Muscle layer of duodenum (tissue), 2 donors: ENCODE measurements around the gene TIAM2.
"Not testable (repeated sequence)": the region's sequence is repeated elsewhere in the genome, so short reads cannot be mapped to it uniquely, and the experiment has no call there.

Experiments used
- H3K27ac ChIP-seq: one replicate; pipeline ENCODE4 v1.7.0; 2013; ENCODE audit warnings: mild to moderate bottlenecking, low read length
- H3K27me3 ChIP-seq: one replicate; pipeline ENCODE4 v1.7.0; 2013; ENCODE audit warnings: low read depth, mild to moderate bottlenecking, control low read depth, low read length
- H3K36me3 ChIP-seq, 2 donors: one replicate each; pipeline ENCODE4 v1.7.0; 2013; ENCODE audit warnings: low read length in 2 of 2, control low read depth in 1 of 2, mild to moderate bottlenecking in 1 of 2; ENCODE audit not compliant: insufficient read depth in 2 of 2, control insufficient read depth in 1 of 2
- H3K4me1 ChIP-seq, 2 donors: one replicate each; pipeline ENCODE4 v1.7.0; 2013; ENCODE audit warnings: low read length in 2 of 2, mild to moderate bottlenecking in 2 of 2, control low read depth in 1 of 2, moderate library complexity in 1 of 2; ENCODE audit not compliant: insufficient read depth in 2 of 2, control insufficient read depth in 1 of 2
- H3K4me3 ChIP-seq, 2 donors: one replicate each; pipeline ENCODE4 v1.7.0; 2013; ENCODE audit warnings: low read length in 2 of 2, low read depth in 1 of 2, mild to moderate bottlenecking in 1 of 2
- H3K9me3 ChIP-seq, 2 donors: one replicate each; pipeline ENCODE4 v1.7.0; 2013; ENCODE audit warnings: low read length in 2 of 2, control low read depth in 1 of 2, mild to moderate bottlenecking in 1 of 2; ENCODE audit not compliant: control insufficient read depth in 1 of 2
- donor health status: healthy.

The TIAM2 gene

DNA sequence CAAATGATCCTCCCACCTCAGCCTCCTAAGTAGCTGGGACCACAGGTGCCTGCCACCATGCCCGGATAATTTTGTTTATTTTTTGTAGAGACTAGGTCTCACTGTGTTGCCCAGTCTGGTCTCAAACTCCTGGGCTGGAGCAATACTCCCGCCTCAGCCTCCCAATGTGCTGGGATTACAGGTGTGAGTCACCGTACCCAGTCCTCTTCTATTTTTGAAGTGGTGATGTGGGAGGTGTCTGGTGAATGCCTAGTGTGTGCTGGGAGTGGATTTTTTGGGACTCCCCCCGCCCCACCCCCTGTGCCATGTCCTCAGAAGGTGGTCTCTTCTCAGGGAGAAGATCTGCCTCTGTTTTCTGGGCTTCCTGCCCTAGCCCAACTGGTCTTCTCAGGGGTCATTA, 220.8 kb downstream of the TIAM2 start:
- no peaks in the 10 kb centered on the region for H3K27me3 ChIP-seq
- no peaks in the 10 kb centered on the region for H3K36me3 ChIP-seq
- H3K27ac ChIP-seq: no peak overlapping the region
- no peaks in the 10 kb centered on the region for H3K9me3 ChIP-seq
- no peak overlapping the region for H3K4me3 ChIP-seq
- H3K4me1 ChIP-seq: no peaks in the 10 kb centered on the region

DNA sequence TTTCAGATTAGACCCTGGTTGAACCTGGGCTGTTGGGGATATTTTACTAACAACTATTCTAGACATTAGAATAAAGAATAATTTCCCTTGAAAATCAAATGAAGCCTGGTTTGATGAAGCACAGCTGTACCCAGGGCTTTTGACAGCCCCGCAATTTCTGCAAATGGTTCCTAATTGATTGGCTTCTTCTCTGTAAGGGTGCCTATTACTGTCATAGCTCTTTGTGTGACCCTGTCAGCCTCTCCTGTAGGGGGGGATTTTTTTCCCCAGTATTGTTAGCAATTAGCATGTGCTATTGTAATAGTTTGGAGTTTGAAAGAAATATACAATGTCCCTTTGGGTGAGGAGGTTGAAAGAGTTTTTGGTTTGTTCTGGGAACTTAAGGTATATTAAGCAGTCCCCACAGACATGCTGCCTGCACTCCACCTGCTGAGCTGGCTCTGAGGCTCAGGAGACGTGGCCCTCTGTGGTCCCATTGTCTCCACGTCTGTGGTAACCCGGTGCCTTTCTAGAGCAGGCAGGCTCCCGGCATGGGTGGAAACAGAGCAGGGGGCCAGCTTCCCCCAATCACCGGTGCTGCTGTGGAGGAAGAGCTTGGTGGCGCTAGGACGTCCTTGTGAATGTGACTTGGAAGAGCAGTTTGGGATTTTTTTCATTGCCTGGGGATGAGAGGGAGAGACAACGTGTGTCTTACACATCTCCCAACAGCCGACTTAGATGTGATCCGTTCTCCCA, 221.4 kb downstream of the TIAM2 start:
- H3K9me3 ChIP-seq: no peaks in the 10 kb centered on the region
- H3K27me3 ChIP-seq: no peaks in the 10 kb centered on the region
- H3K4me3 ChIP-seq: no peak overlapping the region
- H3K4me1 ChIP-seq: no peaks in the 10 kb centered on the region
- H3K36me3 ChIP-seq: no peaks in the 10 kb centered on the region
- no peak overlapping the region for H3K27ac ChIP-seq

DNA sequence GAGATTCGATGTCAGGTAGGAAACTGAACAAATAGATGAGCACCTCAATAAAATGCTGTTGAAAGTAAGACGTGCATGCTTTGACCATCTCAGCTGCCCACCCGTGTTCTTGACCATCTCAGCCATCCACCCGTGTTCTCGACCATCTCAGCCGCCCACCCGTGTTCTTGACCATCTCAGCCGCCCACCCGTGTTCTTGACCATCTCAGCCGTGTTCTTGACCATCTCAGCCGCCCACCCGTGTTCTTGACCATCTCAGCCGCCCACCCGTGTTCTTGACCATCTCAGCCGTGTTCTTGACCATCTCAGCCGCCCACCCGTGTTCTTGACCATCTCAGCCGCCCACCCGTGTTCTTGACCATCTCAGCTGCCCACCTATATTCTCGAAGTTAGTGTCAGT, 223.6 kb downstream of the TIAM2 start:
- not testable (repeated sequence) for H3K9me3 ChIP-seq, H3K4me1 ChIP-seq, H3K27me3 ChIP-seq, H3K36me3 ChIP-seq, H3K4me3 ChIP-seq, H3K27ac ChIP-seq

- no peaks in the 10 kb centered on the region for H3K4me1 ChIP-seq
- no peaks in the 10 kb centered on the region for H3K9me3 ChIP-seq
- H3K27ac ChIP-seq: no peak overlapping the region
- H3K36me3 ChIP-seq: no peaks in the 10 kb centered on the region
- no peak overlapping the region for H3K4me3 ChIP-seq
- no peaks in the 10 kb centered on the region for H3K27me3 ChIP-seq
Measured at GRCh38 chr6:155219299-155219698, 224.2 kb downstream of the TIAM2 start.

DNA sequence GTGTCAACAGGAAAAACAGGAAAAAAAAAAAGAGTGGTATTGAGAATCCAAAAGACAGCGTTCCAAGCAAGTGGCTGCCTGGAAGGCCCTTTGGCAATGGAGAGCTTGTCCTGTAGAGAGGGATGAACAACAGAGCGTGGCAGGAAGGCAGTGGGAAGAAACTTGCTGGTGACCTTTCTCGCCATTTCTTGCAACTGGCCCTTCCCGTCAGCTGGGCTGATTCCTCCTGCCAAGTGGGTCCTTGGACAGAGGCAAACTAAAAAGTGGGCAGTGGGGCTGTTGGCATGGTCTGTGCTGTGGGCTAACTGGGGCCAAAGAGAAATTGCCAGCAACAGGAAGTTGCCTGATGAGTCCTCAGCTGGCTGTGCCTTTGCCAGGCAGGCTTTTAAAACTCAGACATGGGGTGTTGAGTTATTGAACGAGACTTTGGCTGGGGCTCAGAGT, 224.8 kb downstream of the TIAM2 start:
- H3K36me3 ChIP-seq: no peaks in the 10 kb centered on the region
- H3K27ac ChIP-seq: no peak overlapping the region
- H3K4me3 ChIP-seq: no peak overlapping the region
- no peaks in the 10 kb centered on the region for H3K4me1 ChIP-seq
- H3K27me3 ChIP-seq: no peaks in the 10 kb centered on the region
- no peaks in the 10 kb centered on the region for H3K9me3 ChIP-seq

- H3K27ac ChIP-seq: no peak overlapping the region
- no peaks in the 10 kb centered on the region for H3K4me1 ChIP-seq
- H3K9me3 ChIP-seq: no peaks in the 10 kb centered on the region
- H3K36me3 ChIP-seq: no peaks in the 10 kb centered on the region
- no peaks in the 10 kb centered on the region for H3K27me3 ChIP-seq
- no peak overlapping the region for H3K4me3 ChIP-seq
Measured at GRCh38 chr6:155221086-155221485, 226.0 kb downstream of the TIAM2 start.

DNA sequence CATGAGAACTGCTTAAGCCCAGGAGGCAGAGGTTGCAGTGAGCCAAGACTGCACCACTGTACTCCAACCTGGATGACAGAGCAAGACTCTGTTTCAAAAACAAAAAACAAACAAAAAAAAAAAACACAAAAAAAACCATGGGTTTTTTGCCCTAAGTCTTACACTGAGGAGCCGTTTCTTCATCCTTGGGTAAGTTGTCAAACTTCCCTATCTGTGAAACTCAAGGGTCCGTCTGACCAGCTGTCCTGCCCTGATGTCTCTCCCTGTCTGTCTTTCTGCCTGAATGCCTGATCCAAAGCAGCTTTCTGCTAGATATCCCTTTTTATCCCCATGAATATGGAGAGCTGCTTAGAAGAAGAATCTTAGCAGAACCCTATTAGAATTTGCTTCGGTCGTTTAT, 227.4 kb downstream of the TIAM2 start:
- H3K36me3 ChIP-seq: no peaks in the 10 kb centered on the region
- no peaks in the 10 kb centered on the region for H3K4me1 ChIP-seq
- no peak overlapping the region for H3K4me3 ChIP-seq
- no peak overlapping the region for H3K27ac ChIP-seq
- no peaks in the 10 kb centered on the region for H3K9me3 ChIP-seq
- H3K27me3 ChIP-seq: no peaks in the 10 kb centered on the region

DNA sequence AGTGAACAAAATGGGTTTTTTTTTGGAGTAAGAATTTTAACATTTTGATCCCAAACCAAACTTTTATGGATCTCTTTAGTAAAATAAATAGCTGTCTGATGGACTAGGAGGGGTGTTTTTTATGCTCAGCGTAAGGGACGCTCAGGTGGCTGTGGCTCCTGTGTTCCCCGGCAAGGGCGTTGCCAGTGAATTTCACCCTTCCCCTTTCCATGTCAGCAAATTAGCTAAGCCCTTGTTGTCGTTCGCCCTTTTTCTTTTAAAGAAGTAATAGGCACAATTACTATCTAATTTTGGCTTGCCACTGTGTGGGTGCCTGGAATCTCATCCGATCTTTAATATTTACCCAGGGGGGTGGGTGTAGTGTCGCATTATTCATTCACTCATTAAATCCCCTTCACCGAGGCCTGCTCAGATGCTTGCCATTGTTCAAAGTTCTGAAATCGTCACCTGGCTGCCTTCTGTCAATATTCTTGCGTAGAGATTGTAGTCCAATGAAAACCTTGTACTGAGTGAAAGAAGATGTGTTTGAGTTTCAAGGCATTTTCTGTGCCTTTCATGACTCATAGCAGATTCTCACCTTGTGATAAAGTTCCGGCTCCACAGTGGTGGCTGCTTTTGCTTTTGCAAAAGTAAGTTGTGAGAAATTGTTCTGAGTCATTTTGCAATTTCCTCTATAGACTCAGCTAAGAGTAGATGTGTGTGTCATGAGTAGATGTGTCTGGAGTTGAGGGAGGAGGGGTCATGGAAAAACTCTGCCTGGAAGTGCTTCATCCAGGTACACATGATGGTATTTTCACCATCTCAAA, 228.7 kb downstream of the TIAM2 start:
- no peaks in the 10 kb centered on the region for H3K36me3 ChIP-seq

DNA sequence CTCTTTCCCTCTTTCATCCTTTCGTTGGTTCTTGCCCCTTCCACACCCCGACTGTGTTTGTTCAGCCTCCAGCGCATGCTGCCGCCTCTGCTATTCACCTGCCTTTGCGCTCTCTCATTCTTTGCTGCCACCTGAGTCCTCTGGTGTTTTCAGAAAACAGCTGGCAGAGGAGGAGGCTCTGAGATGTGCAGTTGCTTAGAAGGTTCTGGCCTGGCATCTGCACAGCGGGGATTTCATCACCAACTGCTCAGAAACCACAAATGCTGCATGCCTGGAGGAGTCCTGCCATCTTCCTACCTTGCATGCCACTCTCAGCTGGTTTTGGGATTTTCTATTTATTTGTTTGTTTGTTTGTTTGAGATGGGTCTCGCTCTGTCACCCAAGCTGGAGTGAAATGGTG, 229.5 kb downstream of the TIAM2 start:
- no peak overlapping the region for H3K4me3 ChIP-seq
- no peaks in the 10 kb centered on the region for H3K27me3 ChIP-seq
- no peaks in the 10 kb centered on the region for H3K9me3 ChIP-seq
- H3K27ac ChIP-seq: no peak overlapping the region
- no peaks in the 10 kb centered on the region for H3K36me3 ChIP-seq
- H3K4me1 ChIP-seq: peaks cover 0 to 13% of the 10 kb centered on the region in 2 donors

More for the DNA sequence above, 228.7 kb downstream of the TIAM2 start:
- Histone ChIP-seq H3K27ac (no peak overlapping the region), H3K4me3 (no peak overlapping the region), H3K9me3 (no peaks in the 10 kb centered on the region), H3K27me3 (no peaks in the 10 kb centered on the region), H3K4me1 (peaks cover 0 to 11% of the 10 kb centered on the region in 2 donors)

DNA sequence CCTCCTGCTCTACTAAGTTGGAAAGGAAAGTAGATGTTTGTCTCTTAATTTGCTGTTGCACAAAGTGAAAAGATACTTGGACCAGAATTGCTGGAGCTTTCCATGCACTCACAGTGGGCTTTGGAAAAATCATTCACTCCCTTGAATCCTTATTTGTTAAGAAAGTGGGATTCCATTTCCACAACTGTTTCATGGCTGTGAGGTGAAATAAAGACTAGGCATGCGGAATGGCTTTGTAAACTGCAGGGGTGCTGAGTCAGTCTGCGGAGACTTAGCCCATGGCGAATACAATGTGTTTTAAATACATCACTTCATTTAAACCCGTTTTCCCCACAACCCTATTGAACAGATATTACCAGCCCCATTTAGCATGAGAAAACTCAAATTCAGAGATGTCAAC, 231.9 kb downstream of the TIAM2 start:
- Histone ChIP-seq H3K27me3 (no peaks in the 10 kb centered on the region), H3K27ac (no peak overlapping the region), H3K4me1 (peaks cover 0 to 13% of the 10 kb centered on the region in 2 donors), H3K4me3 (no peak overlapping the region), H3K9me3 (no peaks in the 10 kb centered on the region), H3K36me3 (no peaks in the 10 kb centered on the region)

GRCh38 chr6:155228546-155229166, 233.5 kb downstream of the TIAM2 start:
- no peaks in the 10 kb centered on the region for H3K27me3 ChIP-seq
- H3K4me3 ChIP-seq: no peak overlapping the region
- no peak overlapping the region for H3K27ac ChIP-seq
- peaks cover 0 to 16% of the 10 kb centered on the region in 2 donors for H3K4me1 ChIP-seq
- no peaks in the 10 kb centered on the region for H3K36me3 ChIP-seq
- H3K9me3 ChIP-seq: no peaks in the 10 kb centered on the region
